Stimulated activated naive CD8-positive, alpha-beta T cell treated with anti-CD3 and anti-CD28 coated beads, Interleukin-15, amount 100 ng/mL, for 72 hours (primary cell): ENCODE results near the gene RACGAP1.

ENCODE experiments used
- ATAC-seq: fragments of 150-1000 bp; cut with Tn5 transposase; 2 replicates; pipeline ENCODE4 v1.10.0; 2021; ENCODE audit warnings: mild to moderate bottlenecking, moderate library complexity
- DNase-seq, 2 donors: peaks; one replicate each; pipeline ENCODE4 v3.0.0; 2021 to 2022
- H3K27ac Mint-ChIP-seq, 2 donors: one replicate each; pipeline ENCODE4 v1.8.0; 2022; ENCODE audit warnings: mild to moderate bottlenecking in 2 of 2, mixed read lengths in 2 of 2, moderate library complexity in 2 of 2
- H3K27me3 Mint-ChIP-seq: one replicate; pipeline ENCODE4 v1.8.0; 2022; ENCODE audit warnings: mixed read lengths
- H3K4me1 Mint-ChIP-seq: one replicate; pipeline ENCODE4 v1.8.0; 2022; ENCODE audit warnings: mild to moderate bottlenecking, mixed read lengths
- H3K4me3 Mint-ChIP-seq, 2 donors: one replicate each; pipeline ENCODE4 v1.8.0; 2022; ENCODE audit warnings: mild to moderate bottlenecking in 2 of 2, mixed read lengths in 2 of 2, moderate library complexity in 1 of 2
- H3K9me3 Mint-ChIP-seq, 2 donors: one replicate each; pipeline ENCODE4 v1.8.0; 2022; ENCODE audit warnings: mixed read lengths in 2 of 2

The RACGAP1 gene

DNA sequence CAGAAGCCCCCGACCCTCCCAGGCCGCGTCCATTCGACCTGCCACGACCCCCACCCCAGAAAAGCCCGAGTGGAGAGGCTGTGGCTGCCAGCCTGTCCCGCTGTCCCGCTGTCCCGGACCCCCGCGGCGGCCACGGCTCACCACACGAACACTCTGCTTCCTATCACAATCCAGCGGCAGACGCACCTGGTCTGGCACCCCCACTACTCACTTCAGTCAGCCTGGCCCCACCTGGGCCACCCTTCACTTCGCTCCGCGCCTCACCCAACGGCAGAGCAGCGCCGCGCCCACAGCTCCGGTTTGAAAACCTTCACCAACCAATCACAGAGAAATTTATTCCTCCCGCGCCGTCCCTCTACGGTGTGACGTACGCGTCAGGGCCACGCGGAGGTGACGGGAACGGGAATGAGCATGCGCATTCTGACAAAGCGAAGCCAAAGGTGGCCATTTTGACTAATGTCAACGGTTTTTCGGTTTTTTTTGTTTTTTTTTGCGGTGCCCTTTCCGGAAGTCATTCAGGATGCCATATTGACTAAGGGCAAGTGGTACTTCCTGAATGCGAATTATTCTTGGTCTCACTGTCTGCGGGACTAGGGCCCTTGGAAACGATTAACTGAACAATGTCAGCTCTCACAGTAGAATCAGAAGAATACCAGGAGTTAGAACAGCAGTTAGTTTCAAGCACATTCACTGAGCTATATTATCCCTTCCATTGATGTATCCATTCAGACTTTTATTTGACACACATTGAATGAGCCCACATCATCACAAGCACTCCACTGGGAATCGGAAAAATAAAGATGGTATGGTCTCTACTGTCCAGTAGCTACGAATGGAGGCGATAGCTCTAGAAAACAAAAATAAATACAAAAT lies at the start of gene RACGAP1:
Gene RACGAP1, minus strand, starts transcription at position 308 of the 873 bp plus-strand sequence. CDS start 8,779 bp downstream, outside the sequence.
- peak within 1 kb of the TSS; percentile 93 to 97 for H3K4me3 Mint-ChIP-seq
- H3K27ac Mint-ChIP-seq: peak within 1 kb of the TSS; percentile 98 to 100
- no peaks in the 10 kb centered on the region for H3K27me3 Mint-ChIP-seq
- H3K4me1 Mint-ChIP-seq: peaks cover 37% of the 10 kb centered on the region
- peak; percentile 96 to 98 for DNase-seq
- peaks cover 6% of the 10 kb centered on the region in 2 donors for H3K9me3 Mint-ChIP-seq
- ATAC-seq: peak; percentile 99

GRCh38 chr12:50073712-50074111 lies 48.4 kb upstream of the RACGAP1 start:
- Mint-ChIP-seq H3K27me3 (no peaks in the 10 kb centered on the region), H3K4me3 (no peak overlapping the region)

DNA sequence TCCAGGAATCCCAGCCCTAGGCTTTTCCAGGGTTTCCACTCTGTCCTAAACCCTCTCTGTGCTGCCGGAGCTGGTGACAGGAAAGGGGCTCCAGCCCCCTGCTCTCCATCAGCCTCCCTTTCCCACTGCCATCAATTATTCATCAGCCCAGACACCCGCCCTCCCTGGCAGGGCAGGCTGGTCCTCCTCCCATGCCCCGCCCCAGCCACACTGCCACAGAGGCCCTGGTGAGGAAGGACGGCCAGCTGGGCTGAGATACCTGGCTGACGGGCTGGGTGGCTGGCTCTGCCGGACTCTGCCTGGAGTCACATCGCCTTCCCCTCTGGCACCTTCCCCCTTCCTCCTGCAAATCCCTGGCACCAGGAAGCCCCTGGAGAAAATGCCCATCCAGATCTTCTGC lies 47.9 kb upstream of the RACGAP1 start:
- Mint-ChIP-seq H3K4me3 (no peak overlapping the region), H3K4me1 (peaks cover 21% of the 10 kb centered on the region)
- ATAC-seq: no peak

More at GRCh38 chr12:50073712-50074111, 48.4 kb upstream of the RACGAP1 start:
- Mint-ChIP-seq H3K27ac (no peak overlapping the region), H3K4me1 (peaks cover 21% of the 10 kb centered on the region), H3K9me3 (no peaks in the 10 kb centered on the region)
- ATAC-seq: no peak
- DNase-seq: no peak

DNA sequence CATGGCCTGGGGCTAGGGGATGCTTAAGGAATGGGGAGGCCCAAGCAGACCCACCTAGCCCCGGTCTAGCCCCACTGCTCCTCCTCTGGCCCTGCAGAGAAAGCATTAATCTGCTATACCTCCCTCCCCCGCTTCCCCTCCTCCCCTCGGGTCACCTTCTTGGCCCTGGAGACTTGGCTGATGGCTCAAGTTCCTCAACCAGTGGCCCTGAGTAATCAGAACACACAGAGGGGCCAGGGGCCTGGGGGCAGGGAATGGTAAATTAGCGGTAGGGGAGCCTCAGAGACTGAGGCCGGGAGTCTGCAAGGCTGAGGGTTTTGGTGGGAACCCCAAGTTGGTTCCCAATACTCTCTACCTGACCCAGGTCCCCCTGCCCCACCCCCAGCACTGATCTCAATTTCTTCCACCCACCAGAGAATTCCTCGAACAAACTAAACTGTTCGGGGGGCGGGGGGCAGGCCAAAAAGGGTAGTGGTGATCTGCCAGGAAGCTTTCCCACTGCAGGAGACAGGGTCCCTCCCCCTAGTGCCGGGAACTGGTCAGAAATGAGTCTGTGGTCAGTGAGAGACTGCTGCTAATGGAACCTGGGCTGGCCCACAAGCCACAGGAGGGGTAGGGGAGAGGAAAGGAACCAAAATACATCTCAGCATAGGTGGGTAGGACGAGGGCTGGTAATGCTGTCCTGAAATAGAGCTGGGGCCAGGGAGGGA lies 47.1 kb upstream of the RACGAP1 start:
- DNase-seq: no peak
- peaks cover 21% of the 10 kb centered on the region for H3K4me1 Mint-ChIP-seq
- no peaks in the 10 kb centered on the region for H3K27me3 Mint-ChIP-seq
- H3K4me3 Mint-ChIP-seq: no peak overlapping the region
- H3K27ac Mint-ChIP-seq: no peak overlapping the region
- no peaks in the 10 kb centered on the region for H3K9me3 Mint-ChIP-seq
- no peak for ATAC-seq

More for the DNA sequence above, 47.9 kb upstream of the RACGAP1 start:
- no peaks in the 10 kb centered on the region for H3K27me3 Mint-ChIP-seq
- no peaks in the 10 kb centered on the region for H3K9me3 Mint-ChIP-seq
- no peak overlapping the region for H3K27ac Mint-ChIP-seq
- no peak for DNase-seq

GRCh38 chr12:50070314-50071060 lies 45.2 kb upstream of the RACGAP1 start:
- DNase-seq (peak; percentile 55), ATAC-seq (peak; percentile 48)
- Mint-ChIP-seq H3K27ac (no peak overlapping the region), H3K4me3 (no peak overlapping the region), H3K27me3 (no peaks in the 10 kb centered on the region), H3K4me1 (peaks cover 18% of the 10 kb centered on the region), H3K9me3 (no peaks in the 10 kb centered on the region)

DNA sequence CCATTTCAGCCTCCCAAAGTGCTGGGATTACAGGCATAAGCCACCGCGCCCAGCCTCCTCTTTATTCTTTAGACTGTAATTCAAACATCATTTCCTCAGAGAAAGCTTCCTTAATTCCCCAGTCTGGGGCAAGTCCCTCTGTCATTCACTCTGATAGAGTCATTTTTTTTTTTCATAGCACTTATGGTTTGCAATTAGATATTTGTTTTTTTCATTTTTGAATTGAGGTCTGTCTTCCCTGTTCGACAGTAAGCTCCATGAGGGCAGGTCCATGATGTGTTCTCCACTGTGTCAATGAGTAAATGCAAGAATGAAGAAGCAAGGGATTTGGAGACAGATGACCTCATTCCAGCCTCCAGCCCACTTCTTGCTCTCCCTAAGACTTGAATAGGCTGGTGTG lies 44.2 kb upstream of the RACGAP1 start:
- no peak overlapping the region for H3K4me3 Mint-ChIP-seq
- H3K9me3 Mint-ChIP-seq: no peaks in the 10 kb centered on the region
- H3K27ac Mint-ChIP-seq: no peak overlapping the region
- no peak for ATAC-seq
- H3K27me3 Mint-ChIP-seq: no peaks in the 10 kb centered on the region
- no peak for DNase-seq
- H3K4me1 Mint-ChIP-seq: peaks cover 9% of the 10 kb centered on the region

GRCh38 chr12:50069069-50069468 lies 43.8 kb upstream of the RACGAP1 start:
- H3K4me3 Mint-ChIP-seq: no peak overlapping the region
- H3K4me1 Mint-ChIP-seq: peaks cover 9% of the 10 kb centered on the region
- no peak overlapping the region for H3K27ac Mint-ChIP-seq
- H3K27me3 Mint-ChIP-seq: no peaks in the 10 kb centered on the region
- H3K9me3 Mint-ChIP-seq: no peaks in the 10 kb centered on the region
- ATAC-seq: no peak
- DNase-seq: no peak

- Mint-ChIP-seq H3K27me3 (no peaks in the 10 kb centered on the region), H3K4me3 (no peak overlapping the region), H3K4me1 (peaks cover 13% of the 10 kb centered on the region), H3K27ac (no peak overlapping the region), H3K9me3 (no peaks in the 10 kb centered on the region)
- DNase-seq: no peak
- ATAC-seq: peak; percentile 53
Measured at GRCh38 chr12:50066402-50066801, 41.1 kb upstream of the RACGAP1 start.

GRCh38 chr12:50065726-50066310 lies 40.5 kb upstream of the RACGAP1 start:
- H3K4me1 Mint-ChIP-seq: peaks cover 19% of the 10 kb centered on the region
- ATAC-seq (no peak), DNase-seq (no peak)
- H3K27me3 Mint-ChIP-seq: no peaks in the 10 kb centered on the region
- H3K27ac Mint-ChIP-seq: no peak overlapping the region
- no peaks in the 10 kb centered on the region for H3K9me3 Mint-ChIP-seq
- no peak overlapping the region for H3K4me3 Mint-ChIP-seq

DNA sequence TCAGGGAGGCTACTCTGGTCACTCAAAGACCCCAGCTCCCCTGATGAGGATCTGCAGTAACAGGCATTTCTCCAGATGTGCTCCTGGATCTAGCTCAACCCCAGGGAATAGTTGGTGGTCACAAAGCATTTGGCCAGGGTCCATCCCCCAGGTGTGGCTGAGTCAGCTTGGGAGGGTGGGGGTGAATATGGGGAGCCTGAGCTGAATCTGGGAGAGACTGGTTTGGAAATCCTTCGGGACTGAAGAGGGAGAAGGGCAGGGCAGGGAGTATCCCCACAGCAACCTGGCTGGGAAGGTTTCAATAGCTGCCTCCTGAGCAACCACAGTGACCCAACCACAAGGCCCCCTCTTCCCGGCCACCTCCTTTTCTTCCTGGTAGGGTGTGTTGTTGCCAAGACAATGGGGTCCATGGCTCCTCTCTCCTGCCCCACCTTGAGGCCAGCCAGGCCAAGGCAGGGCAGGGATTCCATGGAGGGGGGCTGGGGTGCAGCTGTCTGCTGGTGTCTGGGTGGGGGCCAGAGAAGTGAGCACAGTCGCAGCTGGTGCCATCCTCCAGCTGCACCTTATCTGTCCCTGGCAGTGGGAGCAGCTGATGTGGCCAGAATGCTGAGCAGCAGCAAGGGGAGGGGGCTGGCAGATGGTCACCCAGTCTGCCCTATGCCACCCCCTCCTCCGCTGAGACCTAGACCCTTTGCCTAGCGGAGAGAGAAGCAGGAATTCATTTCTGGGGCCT lies 37.6 kb upstream of the RACGAP1 start:
- ATAC-seq: no peak

DNA sequence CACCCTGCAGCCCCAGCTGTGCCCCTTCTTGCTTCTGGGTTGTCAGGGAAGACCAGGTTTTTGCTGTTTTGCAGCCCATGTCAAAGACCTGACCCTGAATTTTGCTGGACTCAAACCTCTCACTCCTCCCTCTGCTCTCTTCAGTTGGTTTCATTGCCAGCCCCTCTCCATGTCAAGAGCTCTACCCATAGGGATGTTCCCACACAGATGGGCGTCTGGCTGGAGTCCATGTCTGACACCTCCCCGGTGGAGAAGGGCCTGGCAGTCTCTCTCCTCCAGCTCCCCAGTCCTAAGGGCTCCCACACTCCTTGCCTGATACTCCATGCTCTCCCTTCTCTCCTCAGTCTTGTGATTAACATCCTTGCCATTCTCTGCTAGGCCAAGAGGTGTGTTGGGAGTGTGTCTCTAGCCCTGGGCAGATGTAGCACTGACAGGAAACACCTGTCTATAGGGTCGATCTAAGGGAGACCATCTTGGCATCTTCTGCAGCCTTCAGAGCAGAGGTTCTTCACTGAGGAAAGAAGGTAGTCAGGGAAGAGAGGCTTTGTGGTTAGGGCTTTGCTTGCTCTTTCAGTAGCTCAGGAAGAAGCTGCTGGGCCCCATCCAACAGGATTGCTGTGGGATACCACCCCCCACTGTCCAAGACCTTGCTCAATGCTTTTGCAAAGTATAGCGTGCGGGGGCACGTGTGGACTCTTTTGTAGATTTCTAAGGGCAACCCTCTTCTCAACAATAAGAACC lies 36.8 kb upstream of the RACGAP1 start:
- peaks cover 41% of the 10 kb centered on the region for H3K4me1 Mint-ChIP-seq
- DNase-seq: no peak
- peaks cover under 1% of the 10 kb centered on the region for H3K27me3 Mint-ChIP-seq
- no peak for ATAC-seq
- no peak overlapping the region for H3K27ac Mint-ChIP-seq
- no peaks in the 10 kb centered on the region for H3K9me3 Mint-ChIP-seq
- H3K4me3 Mint-ChIP-seq: no peak overlapping the region

More for the DNA sequence above, 37.6 kb upstream of the RACGAP1 start:
- H3K27me3 Mint-ChIP-seq: no peaks in the 10 kb centered on the region
- DNase-seq: no peak
- H3K4me3 Mint-ChIP-seq: no peak overlapping the region
- no peaks in the 10 kb centered on the region for H3K9me3 Mint-ChIP-seq
- H3K4me1 Mint-ChIP-seq: peaks cover 39% of the 10 kb centered on the region
- H3K27ac Mint-ChIP-seq: peak overlapping the region in 1 of 2 donors; percentile 25

DNA sequence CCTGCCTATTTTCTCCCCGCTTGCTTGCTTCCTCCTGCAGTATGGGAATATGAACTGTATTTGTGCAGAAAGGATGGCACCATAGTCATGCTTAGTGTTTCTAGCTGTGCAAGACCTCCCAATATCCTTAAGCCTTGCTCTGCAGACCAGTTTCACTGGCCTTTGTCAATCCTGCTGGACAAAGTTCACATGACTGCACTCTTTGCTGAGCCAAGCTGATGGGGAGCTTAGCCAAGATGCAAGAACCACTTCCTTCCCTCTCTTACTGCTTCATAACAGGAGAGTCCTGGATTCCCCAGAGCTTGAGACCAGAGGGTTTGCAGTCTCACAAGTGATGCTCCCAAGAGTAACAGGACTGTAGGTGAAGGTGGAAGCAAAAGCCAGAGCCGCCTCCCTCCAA lies 35.9 kb upstream of the RACGAP1 start:
- no peak overlapping the region for H3K27ac Mint-ChIP-seq
- peaks cover 50% of the 10 kb centered on the region for H3K4me1 Mint-ChIP-seq
- no peak overlapping the region for H3K4me3 Mint-ChIP-seq
- DNase-seq: no peak
- no peaks in the 10 kb centered on the region for H3K9me3 Mint-ChIP-seq
- H3K27me3 Mint-ChIP-seq: peaks cover 10% of the 10 kb centered on the region
- ATAC-seq: no peak

DNA sequence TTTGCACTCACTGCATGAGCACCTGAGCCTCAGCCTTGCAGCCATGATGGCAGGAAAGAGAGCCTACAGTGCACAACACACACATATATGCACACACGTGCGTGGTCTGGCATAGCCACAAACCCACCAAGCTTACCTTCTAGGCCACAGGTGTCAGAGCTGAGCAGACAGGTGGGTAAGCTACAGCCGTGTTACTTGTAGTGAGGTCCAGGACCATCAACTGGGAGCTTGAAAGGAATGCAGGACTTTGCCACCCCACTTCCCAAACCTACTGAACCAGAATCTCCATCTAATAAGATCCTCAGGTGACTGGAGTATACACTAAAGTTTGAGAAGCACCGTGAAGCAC lies 34.8 kb upstream of the RACGAP1 start:
- Mint-ChIP-seq H3K4me3 (peak overlapping the region; percentile 69 to 90), H3K9me3 (no peaks in the 10 kb centered on the region), H3K4me1 (peaks cover 58% of the 10 kb centered on the region), H3K27ac (peak overlapping the region in 1 of 2 donors; percentile 56), H3K27me3 (peaks cover 16% of the 10 kb centered on the region)
- ATAC-seq (no peak), DNase-seq (no peak)

DNA sequence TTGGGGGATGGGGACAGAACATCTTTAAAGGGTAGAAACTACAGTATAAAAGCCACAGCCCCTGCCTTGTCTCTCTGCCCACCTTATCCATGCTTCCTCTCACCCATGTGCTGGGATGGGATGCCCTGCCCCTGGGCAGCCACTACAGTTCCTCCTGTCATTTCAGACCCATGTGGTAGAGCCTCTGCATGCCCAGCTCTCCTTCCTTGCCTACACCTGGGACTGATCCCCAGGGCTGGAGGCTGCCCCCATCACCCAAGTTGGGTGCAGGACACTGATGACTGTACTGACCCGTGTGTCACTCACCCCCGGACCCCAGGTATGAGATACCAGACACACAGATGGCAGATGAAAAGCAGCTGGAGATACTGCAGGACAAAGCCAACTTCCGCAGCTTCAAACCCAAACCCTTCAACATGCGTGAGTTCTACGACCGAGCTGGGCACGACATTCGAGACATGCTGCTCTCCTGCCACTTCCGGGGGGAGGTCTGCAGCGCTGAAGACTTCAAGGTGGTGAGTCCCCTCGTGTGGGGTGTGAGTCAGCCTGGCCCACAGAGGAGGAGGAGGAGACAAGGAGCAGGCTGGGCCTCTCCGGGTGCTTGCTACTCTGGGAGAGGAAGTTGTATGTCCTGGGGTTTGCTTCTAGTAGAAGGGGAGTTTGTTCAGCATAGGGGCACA lies 34.3 kb upstream of the RACGAP1 start:
- ATAC-seq: peak; percentile 85
- peak; percentile 72 to 85 for DNase-seq

More for the DNA sequence above, 34.3 kb upstream of the RACGAP1 start:
- H3K27ac Mint-ChIP-seq: peak overlapping the region; percentile 16 to 56
- peak overlapping the region; percentile 69 to 90 for H3K4me3 Mint-ChIP-seq
- H3K9me3 Mint-ChIP-seq: no peaks in the 10 kb centered on the region
- peaks cover 58% of the 10 kb centered on the region for H3K4me1 Mint-ChIP-seq
- peaks cover 16% of the 10 kb centered on the region for H3K27me3 Mint-ChIP-seq
